PC-9 (cell line): ENCODE measurements around the gene TSPAN32.

Experiments used
- EZH2 ChIP-seq: fragments of 200-600 bp; sonication (generic); IDR thresholded peaks from 2 replicates; pipeline ENCODE4 v1.8.0; 2017; ENCODE audit warnings: antibody characterized with exemption, low read depth
- TF ChIP-seq, protein P1 (sequence below): fragments of 200-600 bp; sonication (generic); conservative IDR thresholded peaks from 2 replicates; pipeline ENCODE4 v1.6.1; 2017; ENCODE audit warnings: mixed run types, antibody characterized with exemption, mild to moderate bottlenecking, moderate library complexity

DNA sequence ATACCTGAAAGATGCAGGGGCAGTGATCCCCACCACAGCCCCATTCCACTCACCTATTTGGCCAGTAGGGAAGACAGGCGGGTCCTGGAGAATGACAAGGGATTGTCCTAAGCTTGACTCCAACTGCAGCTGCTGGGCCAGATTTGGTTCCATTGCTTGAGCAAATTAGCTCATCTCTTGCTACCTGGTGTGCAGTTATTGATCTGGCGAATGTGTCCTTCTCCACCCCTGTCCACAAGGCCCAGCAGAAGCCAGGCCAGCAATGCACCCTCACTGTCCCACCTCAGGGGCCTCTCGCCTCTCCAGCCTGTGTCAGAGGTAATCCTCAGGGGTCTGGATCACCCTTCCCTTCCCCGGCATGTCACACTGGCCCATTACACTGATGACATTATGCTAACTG lies 23.3 kb downstream of the TSPAN32 start:
- TF ChIP-seq, protein P1, sequence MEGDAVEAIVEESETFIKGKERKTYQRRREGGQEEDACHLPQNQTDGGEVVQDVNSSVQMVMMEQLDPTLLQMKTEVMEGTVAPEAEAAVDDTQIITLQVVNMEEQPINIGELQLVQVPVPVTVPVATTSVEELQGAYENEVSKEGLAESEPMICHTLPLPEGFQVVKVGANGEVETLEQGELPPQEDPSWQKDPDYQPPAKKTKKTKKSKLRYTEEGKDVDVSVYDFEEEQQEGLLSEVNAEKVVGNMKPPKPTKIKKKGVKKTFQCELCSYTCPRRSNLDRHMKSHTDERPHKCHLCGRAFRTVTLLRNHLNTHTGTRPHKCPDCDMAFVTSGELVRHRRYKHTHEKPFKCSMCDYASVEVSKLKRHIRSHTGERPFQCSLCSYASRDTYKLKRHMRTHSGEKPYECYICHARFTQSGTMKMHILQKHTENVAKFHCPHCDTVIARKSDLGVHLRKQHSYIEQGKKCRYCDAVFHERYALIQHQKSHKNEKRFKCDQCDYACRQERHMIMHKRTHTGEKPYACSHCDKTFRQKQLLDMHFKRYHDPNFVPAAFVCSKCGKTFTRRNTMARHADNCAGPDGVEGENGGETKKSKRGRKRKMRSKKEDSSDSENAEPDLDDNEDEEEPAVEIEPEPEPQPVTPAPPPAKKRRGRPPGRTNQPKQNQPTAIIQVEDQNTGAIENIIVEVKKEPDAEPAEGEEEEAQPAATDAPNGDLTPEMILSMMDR = no peak
- no peak for TF ChIP-seq EZH2
